Body of pancreas (tissue), 4 donors: ENCODE measurements around the gene JAKMIP2.

Experiments
- POLR2A ChIP-seq, 3 donors: fragments of 450-650 bp; IDR thresholded peaks; one replicate each; pipeline ENCODE4 v1.6.1; 2016; ENCODE audit warnings: antibody characterized with exemption in 3 of 3, mild to moderate bottlenecking in 2 of 3
- TF ChIP-seq, protein P1 (sequence below), 7 experiments: fragments of 450-650 bp in 4 of 7; fragments of 200-600 bp in 3 of 7; sonication (generic) in 3 of 7; IDR thresholded peaks; one replicate each; pipeline ENCODE4 v1.5.1; 2016 to 2019; ENCODE audit warnings: antibody characterized with exemption in 7 of 7

DNA sequence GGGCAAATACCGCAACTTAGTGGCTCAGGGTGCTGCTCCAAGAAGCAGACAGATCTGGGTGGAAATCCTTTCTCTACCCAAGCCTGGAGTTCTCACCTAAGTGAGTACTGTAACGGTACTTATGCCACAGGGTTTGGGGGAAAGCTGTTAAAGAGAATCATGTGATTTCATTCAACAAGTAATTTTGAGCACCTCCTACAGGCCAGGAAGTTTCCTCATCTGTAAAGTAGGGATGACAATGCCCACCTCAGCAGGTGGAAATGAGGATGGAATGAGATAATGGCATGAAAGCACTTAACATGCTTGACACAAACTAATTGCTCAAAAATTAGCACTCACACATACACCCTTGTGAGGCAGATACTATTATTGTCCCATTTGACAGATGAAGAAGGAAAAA lies 114.1 kb downstream of the JAKMIP2 start:
- TF ChIP-seq, protein P1, sequence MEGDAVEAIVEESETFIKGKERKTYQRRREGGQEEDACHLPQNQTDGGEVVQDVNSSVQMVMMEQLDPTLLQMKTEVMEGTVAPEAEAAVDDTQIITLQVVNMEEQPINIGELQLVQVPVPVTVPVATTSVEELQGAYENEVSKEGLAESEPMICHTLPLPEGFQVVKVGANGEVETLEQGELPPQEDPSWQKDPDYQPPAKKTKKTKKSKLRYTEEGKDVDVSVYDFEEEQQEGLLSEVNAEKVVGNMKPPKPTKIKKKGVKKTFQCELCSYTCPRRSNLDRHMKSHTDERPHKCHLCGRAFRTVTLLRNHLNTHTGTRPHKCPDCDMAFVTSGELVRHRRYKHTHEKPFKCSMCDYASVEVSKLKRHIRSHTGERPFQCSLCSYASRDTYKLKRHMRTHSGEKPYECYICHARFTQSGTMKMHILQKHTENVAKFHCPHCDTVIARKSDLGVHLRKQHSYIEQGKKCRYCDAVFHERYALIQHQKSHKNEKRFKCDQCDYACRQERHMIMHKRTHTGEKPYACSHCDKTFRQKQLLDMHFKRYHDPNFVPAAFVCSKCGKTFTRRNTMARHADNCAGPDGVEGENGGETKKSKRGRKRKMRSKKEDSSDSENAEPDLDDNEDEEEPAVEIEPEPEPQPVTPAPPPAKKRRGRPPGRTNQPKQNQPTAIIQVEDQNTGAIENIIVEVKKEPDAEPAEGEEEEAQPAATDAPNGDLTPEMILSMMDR (IDR thresholded peaks at IDR 0.05) = no peak
- TF ChIP-seq POLR2A (IDR thresholded peaks at IDR 0.05) = no peak
